ENCODE measurements around the gene TPRG1L. TPM values are rescaled to one million over a fixed set of nuclear protein-coding genes. Genes with fewer than 3 reads are reported as not detected.

The TPRG1L gene
- total RNA-seq, 4 donors from 2014 or later = 33.9 to 45.1 (median 40.0) TPM

DNA sequence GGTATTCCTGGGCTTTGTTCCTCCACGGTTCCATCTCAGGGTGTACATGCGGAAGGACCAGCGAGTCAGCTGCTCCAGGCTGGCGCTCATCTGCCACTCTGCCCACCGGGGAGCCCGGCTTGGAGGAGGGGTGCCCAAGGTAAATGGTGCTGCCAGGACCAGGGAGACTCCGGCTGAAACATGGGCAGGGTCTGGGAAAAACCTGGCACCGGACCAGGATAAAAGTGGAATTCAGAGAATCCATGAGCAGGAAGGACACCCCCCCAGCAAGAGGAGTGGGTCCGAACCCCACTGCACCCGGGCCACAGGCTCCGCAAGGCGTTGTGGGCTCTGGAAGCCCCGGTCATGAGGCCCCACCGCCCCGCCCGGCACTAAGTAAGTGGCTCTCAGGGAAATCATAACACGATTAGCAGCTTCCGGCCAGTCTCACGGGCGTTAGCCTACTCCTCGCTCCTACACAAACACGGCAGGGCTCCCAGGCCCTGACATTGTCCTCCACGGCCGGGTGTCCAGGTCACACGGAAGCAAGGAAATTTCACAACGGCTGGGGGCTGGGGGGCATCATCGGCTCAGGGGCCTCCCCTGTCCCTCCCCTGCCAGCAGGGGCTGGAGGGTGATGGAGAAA lies 34.6 kb upstream of the TPRG1L start:
- DNase-seq = peak; percentile 64 to 67
- Histone ChIP-seq H3K27me3 (no peaks in the 10 kb centered on the region), H3K9me3 (no peaks in the 10 kb centered on the region), H3K36me3 (no peaks in the 10 kb centered on the region), H3K27ac (peak overlapping the region in 1 of 3 donors; percentile 43), H3K4me3 (replicated peaks in 1 of 3) (no peak overlapping the region), H3K4me1 (peaks cover 11 to 13% of the 10 kb centered on the region in 2 donors)
- TF ChIP-seq POLR2A (IDR thresholded peaks at IDR 0.05) = no peak
- TF ChIP-seq, protein P1, sequence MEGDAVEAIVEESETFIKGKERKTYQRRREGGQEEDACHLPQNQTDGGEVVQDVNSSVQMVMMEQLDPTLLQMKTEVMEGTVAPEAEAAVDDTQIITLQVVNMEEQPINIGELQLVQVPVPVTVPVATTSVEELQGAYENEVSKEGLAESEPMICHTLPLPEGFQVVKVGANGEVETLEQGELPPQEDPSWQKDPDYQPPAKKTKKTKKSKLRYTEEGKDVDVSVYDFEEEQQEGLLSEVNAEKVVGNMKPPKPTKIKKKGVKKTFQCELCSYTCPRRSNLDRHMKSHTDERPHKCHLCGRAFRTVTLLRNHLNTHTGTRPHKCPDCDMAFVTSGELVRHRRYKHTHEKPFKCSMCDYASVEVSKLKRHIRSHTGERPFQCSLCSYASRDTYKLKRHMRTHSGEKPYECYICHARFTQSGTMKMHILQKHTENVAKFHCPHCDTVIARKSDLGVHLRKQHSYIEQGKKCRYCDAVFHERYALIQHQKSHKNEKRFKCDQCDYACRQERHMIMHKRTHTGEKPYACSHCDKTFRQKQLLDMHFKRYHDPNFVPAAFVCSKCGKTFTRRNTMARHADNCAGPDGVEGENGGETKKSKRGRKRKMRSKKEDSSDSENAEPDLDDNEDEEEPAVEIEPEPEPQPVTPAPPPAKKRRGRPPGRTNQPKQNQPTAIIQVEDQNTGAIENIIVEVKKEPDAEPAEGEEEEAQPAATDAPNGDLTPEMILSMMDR (IDR thresholded peaks at IDR 0.05) = no peak
- 13 to 39% methylated on average over 20 to 21 of the region's 27 CpGs for WGBS, 2 donors
- intact Hi-C loops (cut with DNase I) = no loop called here

DNA sequence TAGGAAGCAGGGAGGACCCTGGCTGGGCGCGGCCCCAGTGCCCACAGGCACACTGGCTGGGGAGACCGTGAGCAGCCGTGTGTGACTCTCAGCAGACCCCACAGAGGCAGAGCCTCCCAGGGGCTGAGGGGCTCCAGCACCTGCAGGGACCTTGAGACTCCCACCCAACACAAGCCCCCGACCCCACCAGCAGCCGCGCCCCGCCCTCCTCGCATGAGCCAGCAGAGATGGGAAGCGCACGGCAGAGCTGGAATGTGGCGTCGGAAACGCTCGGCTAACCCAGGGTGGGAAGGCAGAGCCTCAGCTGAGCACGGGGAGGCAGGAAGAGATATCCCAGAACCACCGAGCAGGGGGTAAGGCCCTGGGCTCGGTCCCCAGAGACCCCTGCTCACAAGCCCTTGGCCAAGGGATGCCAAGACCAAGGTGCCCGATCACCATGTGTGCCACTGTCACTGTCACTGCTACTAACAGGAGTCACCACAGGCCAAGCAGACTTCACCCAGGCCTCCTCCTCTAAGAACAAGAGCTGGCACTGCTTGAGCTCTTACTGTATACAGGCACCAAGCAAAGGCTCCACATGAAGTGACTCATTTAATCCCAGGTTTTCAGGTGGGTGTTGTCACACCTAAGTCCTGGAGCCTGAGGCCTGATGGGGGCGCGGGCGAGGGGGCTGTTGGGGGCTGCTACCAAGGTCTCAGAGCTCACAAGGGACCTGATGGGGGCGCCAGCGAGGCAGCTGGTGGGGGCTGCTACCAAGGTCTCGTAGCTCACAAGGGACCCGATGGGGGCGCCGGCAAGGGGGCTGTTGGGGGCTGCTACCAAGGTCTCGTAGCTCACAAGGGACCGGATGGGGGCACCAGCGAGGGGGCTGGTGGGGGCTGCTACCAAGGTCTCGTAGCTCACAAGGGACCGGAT lies 33.6 kb upstream of the TPRG1L start:
- intact Hi-C loops (cut with DNase I) = no loop called here
- no peak overlapping the region for H3K4me3 ChIP-seq (replicated peaks in 1 of 3)
- no peaks in the 10 kb centered on the region for H3K27me3 ChIP-seq
- WGBS, 2 donors = 80 to 86% methylated on average over 14 to 20 of the region's 33 CpGs
- H3K27ac ChIP-seq = peak overlapping the region in 1 of 3 donors; percentile 43
- H3K36me3 ChIP-seq = no peaks in the 10 kb centered on the region
- H3K9me3 ChIP-seq = no peaks in the 10 kb centered on the region
- TF ChIP-seq POLR2A (IDR thresholded peaks at IDR 0.05) = no peak
- TF ChIP-seq, protein P1 (IDR thresholded peaks at IDR 0.05) = no peak
- peaks cover 11 to 13% of the 10 kb centered on the region in 2 donors for H3K4me1 ChIP-seq
- DNase-seq = no peak

DNA sequence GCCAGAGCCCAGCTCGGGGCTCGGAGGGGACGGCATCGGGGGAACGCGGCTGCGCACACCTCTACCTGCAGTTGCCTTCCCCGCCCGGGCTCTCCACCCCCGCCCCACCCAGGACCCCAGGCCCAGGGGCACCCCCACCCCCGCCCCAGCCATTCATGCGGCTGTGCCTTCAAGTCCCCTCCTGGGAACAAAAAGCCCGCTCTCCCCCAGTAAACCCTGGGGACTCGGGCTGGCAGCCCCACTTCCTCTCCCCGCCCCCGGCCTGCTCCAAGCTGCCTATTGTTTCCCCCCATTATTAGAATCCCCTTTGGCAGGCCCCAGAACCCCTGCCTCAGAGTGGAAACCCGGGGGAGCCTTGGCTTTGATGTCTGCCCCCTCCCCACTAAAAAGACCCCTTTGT lies 31.5 kb upstream of the TPRG1L start:
- no peak for DNase-seq
- H3K36me3 ChIP-seq = no peaks in the 10 kb centered on the region
- no peak overlapping the region for H3K4me3 ChIP-seq (replicated peaks in 1 of 3)
- 82% methylated on average over 7 of the region's 17 CpGs; no CpG with 5 or more reads in 1 of the 2 donors for WGBS, 2 donors
- peaks cover 22 to 27% of the 10 kb centered on the region in 2 donors for H3K4me1 ChIP-seq
- no peaks in the 10 kb centered on the region for H3K9me3 ChIP-seq
- intact Hi-C loops (cut with DNase I) = no loop called here
- TF ChIP-seq POLR2A (IDR thresholded peaks at IDR 0.05) = no peak
- TF ChIP-seq, protein P1 (IDR thresholded peaks at IDR 0.05) = no peak
- no peak overlapping the region for H3K27ac ChIP-seq
- no peaks in the 10 kb centered on the region for H3K27me3 ChIP-seq

DNA sequence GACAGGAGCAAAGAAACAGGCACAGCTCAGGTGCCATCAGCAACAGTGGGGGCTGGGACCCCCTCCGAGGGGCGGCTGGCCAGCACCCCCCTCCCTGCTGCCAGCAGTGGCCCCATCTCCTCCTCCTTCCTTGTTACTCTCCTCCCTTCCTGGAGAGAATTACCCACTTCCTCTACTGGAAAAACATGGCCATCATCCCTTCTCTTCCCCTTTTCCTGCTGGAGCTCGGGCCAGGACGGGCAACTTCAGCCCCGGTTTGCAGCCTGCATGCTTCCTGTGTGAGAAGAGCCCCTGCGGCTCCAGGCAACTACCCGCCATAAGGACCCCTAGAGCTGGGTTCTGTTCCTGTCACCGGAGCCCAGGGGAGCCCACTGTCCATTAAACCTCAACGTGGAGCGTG lies 31.1 kb upstream of the TPRG1L start:
- no peak overlapping the region for H3K4me3 ChIP-seq (replicated peaks in 1 of 3)
- intact Hi-C loops (cut with DNase I) = no loop called here

More for the DNA sequence above, 31.1 kb upstream of the TPRG1L start:
- WGBS, 2 donors = 78 to 85% methylated on average over 10 of the region's 10 CpGs
- no peaks in the 10 kb centered on the region for H3K36me3 ChIP-seq
- H3K9me3 ChIP-seq = no peaks in the 10 kb centered on the region
- H3K27me3 ChIP-seq = no peaks in the 10 kb centered on the region
- DNase-seq = no peak
- H3K4me1 ChIP-seq = peaks cover 26 to 31% of the 10 kb centered on the region in 2 donors
- H3K27ac ChIP-seq = no peak overlapping the region
- TF ChIP-seq, protein P1 (IDR thresholded peaks at IDR 0.05) = no peak
- no peak for TF ChIP-seq POLR2A (IDR thresholded peaks at IDR 0.05)
